ENCODE results near the gene TMEM150A. TPM values are rescaled to one million over a fixed set of nuclear protein-coding genes. Genes with fewer than 3 reads are reported as not detected.
A peak's percentile ranks its signal among the peaks of the same experiment; 100 is the strongest.

Gene TMEM150A
- total and polyA plus RNA-seq, 2 of the 13 experiments (the other 11 are each of a cell fraction or from before 2014, with no cell fraction given) = 30.1 to 70.4 TPM

GRCh38 chr2:85561280-85562212 is 41.0 kb downstream of the TMEM150A start, which contains the start of gene GGCX (continued):
- TF ChIP-seq MAZ (IDR thresholded peaks at IDR 0.05; ENCODE audit: borderline replicate concordance, low read depth, low read length) = peak; percentile 71; the same call in 1 of the 2 replicates
- peak; percentile 94 for TF ChIP-seq MAZ (CRISPR knock-in tag; IDR thresholded peaks at IDR 0.05; ENCODE audit: low read depth)
- TF ChIP-seq ZSCAN25 (CRISPR knock-in tag; IDR thresholded peaks at IDR 0.05) = peak; percentile 80; the same call in 1 of the 2 replicates
- peak; percentile 31 for TF ChIP-seq ZNF609 (CRISPR knock-in tag; IDR thresholded peaks at IDR 0.05; ENCODE audit: borderline replicate concordance)
- TF ChIP-seq, protein P1, sequence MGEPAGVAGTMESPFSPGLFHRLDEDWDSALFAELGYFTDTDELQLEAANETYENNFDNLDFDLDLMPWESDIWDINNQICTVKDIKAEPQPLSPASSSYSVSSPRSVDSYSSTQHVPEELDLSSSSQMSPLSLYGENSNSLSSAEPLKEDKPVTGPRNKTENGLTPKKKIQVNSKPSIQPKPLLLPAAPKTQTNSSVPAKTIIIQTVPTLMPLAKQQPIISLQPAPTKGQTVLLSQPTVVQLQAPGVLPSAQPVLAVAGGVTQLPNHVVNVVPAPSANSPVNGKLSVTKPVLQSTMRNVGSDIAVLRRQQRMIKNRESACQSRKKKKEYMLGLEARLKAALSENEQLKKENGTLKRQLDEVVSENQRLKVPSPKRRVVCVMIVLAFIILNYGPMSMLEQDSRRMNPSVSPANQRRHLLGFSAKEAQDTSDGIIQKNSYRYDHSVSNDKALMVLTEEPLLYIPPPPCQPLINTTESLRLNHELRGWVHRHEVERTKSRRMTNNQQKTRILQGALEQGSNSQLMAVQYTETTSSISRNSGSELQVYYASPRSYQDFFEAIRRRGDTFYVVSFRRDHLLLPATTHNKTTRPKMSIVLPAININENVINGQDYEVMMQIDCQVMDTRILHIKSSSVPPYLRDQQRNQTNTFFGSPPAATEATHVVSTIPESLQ (CRISPR knock-in tag; conservative IDR thresholded peaks at IDR 0.05) = 0 out of 2 replicates have a peak, but pooled peaks have one; percentile 44
- TF ChIP-seq IRF9 (CRISPR knock-in tag; IDR thresholded peaks at IDR 0.05; ENCODE audit: borderline replicate concordance) = peak; percentile 74; the same call in 1 of the 2 replicates
- TF ChIP-seq EEA1 (CRISPR knock-in tag; IDR thresholded peaks at IDR 0.05; ENCODE audit: borderline replicate concordance) = 0 out of 2 replicates have a peak, but pooled peaks have one; percentile 45
- TF ChIP-seq HDAC2 (CRISPR knock-in tag; IDR thresholded peaks at IDR 0.05) = peak; percentile 84
- TF ChIP-seq, protein P2, sequence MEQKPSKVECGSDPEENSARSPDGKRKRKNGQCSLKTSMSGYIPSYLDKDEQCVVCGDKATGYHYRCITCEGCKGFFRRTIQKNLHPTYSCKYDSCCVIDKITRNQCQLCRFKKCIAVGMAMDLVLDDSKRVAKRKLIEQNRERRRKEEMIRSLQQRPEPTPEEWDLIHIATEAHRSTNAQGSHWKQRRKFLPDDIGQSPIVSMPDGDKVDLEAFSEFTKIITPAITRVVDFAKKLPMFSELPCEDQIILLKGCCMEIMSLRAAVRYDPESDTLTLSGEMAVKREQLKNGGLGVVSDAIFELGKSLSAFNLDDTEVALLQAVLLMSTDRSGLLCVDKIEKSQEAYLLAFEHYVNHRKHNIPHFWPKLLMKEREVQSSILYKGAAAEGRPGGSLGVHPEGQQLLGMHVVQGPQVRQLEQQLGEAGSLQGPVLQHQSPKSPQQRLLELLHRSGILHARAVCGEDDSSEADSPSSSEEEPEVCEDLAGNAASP (CRISPR knock-in tag; IDR thresholded peaks at IDR 0.05; ENCODE audit: borderline replicate concordance) = peak; percentile 54; the same call in 1 of the 2 replicates
